Activated CD4-positive, alpha-beta T cell treated with anti-CD3 and anti-CD28 coated beads for 1 hour (primary cell): Measurements from ENCODE around the gene KANSL2.
A peak's percentile ranks its signal among the peaks of the same experiment; 100 is the strongest.
"Not testable (repeated sequence)": the region's sequence is repeated elsewhere in the genome, so short reads cannot be mapped to it uniquely, and the experiment has no call there.

Experiments used
- DNase-seq: peaks from one replicate; pipeline ENCODE4 v3.0.0-alpha.2; 2020

The KANSL2 gene

GRCh38 chr12:48681710-48682532 is at the start of gene KANSL2:
TSS of gene KANSL2 (minus strand) at chr12:48682238. CDS start at chr12:48681632, 606 bp downstream.
- DNase-seq = peak; percentile 94

- DNase-seq = no peak
Measured at GRCh38 chr12:48728807-48729206, 46.8 kb upstream of the KANSL2 start.

- DNase-seq = not testable (repeated sequence)
Measured at GRCh38 chr12:48720737-48721136, 38.7 kb upstream of the KANSL2 start.

GRCh38 chr12:48720171-48720570 is 38.1 kb upstream of the KANSL2 start:
- not testable (repeated sequence) for DNase-seq

GRCh38 chr12:48719002-48719401 is 37.0 kb upstream of the KANSL2 start:
- DNase-seq = not testable (repeated sequence)

GRCh38 chr12:48717252-48717695 is 35.2 kb upstream of the KANSL2 start:
- no peak for DNase-seq

GRCh38 chr12:48716493-48717251 is 34.6 kb upstream of the KANSL2 start, which contains the start of gene CCNT1:
TSS of gene CCNT1 (minus strand) at chr12:48716707. CDS start at chr12:48716675, 32 bp downstream.
- DNase-seq = peak; percentile 98

- DNase-seq = no peak
Measured at GRCh38 chr12:48716168-48716492, 34.1 kb upstream of the KANSL2 start.

- DNase-seq = no peak
Measured at GRCh38 chr12:48712209-48712608, 30.2 kb upstream of the KANSL2 start.

GRCh38 chr12:48698822-48699221 is 16.8 kb upstream of the KANSL2 start:
- DNase-seq = not testable (repeated sequence)

GRCh38 chr12:48696626-48697025 is 14.6 kb upstream of the KANSL2 start:
- DNase-seq = no peak

GRCh38 chr12:48695859-48696258 is 13.8 kb upstream of the KANSL2 start:
- DNase-seq = no peak

- no peak for DNase-seq
Measured at GRCh38 chr12:48694038-48694437, 12.0 kb upstream of the KANSL2 start.

GRCh38 chr12:48693572-48693971 is 11.5 kb upstream of the KANSL2 start:
- DNase-seq = no peak

GRCh38 chr12:48691826-48692487 is 9.9 kb upstream of the KANSL2 start:
- DNase-seq = no peak

GRCh38 chr12:48690990-48691389 is 9.0 kb upstream of the KANSL2 start:
- DNase-seq = no peak

GRCh38 chr12:48690436-48690835 is 8.4 kb upstream of the KANSL2 start:
- DNase-seq = no peak

GRCh38 chr12:48688836-48689235 is 6.8 kb upstream of the KANSL2 start:
- DNase-seq = no peak

- no peak for DNase-seq
Measured at GRCh38 chr12:48687592-48687991, 5.6 kb upstream of the KANSL2 start.

- no peak for DNase-seq
Measured at GRCh38 chr12:48686615-48687334, 4.7 kb upstream of the KANSL2 start.

GRCh38 chr12:48686037-48686595 is 4.1 kb upstream of the KANSL2 start:
- no peak for DNase-seq

- DNase-seq = no peak
Measured at GRCh38 chr12:48683534-48683933, 1.5 kb upstream of the KANSL2 start.
